HepG2 (cell line): Measurements from ENCODE around the gene COL9A3. TPM values are rescaled to one million over a fixed set of nuclear protein-coding genes. Genes with fewer than 3 reads are reported as not detected.

Experiments used
- ASH2L ChIP-seq: fragments of 300-600, 200-600 bp; sonication (generic); IDR thresholded peaks from 2 replicates; pipeline ENCODE4 v1.7.0; 2017; ENCODE audit warnings: low read depth, mild to moderate bottlenecking, moderate library complexity, mixed read lengths, low read length; ENCODE audit not compliant: insufficient read length
- FOSL2 ChIP-seq: sonication (generic); formaldehyde crosslinking; IDR thresholded peaks from 2 replicates; pipeline ENCODE4 v1.4.0; 2020; ENCODE audit warnings: missing genetic modification reagents
- FOXK2 ChIP-seq: fragments of 450-650 bp; IDR thresholded peaks from 2 replicates; pipeline ENCODE4 v1.6.1; 2016
- FOXO1 ChIP-seq: sonication (generic); formaldehyde crosslinking; IDR thresholded peaks from 2 replicates; pipeline ENCODE4 v1.4.0; 2020; ENCODE audit warnings: missing genetic modification reagents
- HOXA3 ChIP-seq: sonication (generic); formaldehyde crosslinking; IDR thresholded peaks from 2 replicates; pipeline ENCODE4 v1.5.0; 2020; ENCODE audit warnings: missing genetic modification reagents
- REST ChIP-seq, 2 experiments: IDR thresholded peaks; 2 replicates each; pipeline ENCODE4 v1.6.1; 2011 to 2012; ENCODE audit warnings: low read length in 2 of 2, borderline replicate concordance in 1 of 2, low read depth in 1 of 2, mild to moderate bottlenecking in 1 of 2, moderate library complexity in 1 of 2
- SIN3A ChIP-seq: IDR thresholded peaks from 2 replicates; pipeline ENCODE4 v1.6.1; 2011; ENCODE audit warnings: low read depth, mild to moderate bottlenecking, control low read depth, low read length, borderline replicate concordance
- SMC3 ChIP-seq: IDR thresholded peaks from 2 replicates; pipeline ENCODE4 v1.6.1; 2011; ENCODE audit warnings: low read length, improper control_type of control experiment
- SNAPC4 ChIP-seq: sonication (generic); formaldehyde crosslinking; IDR thresholded peaks from 2 replicates; pipeline ENCODE4 v1.4.0; 2020; ENCODE audit warnings: mild to moderate bottlenecking, missing genetic modification reagents
- TEAD3 ChIP-seq: optimal IDR thresholded peaks from 2 replicates; pipeline ENCODE3; 2016; ENCODE audit warnings: borderline replicate concordance
- ZFP90 ChIP-seq: sonication (generic); formaldehyde crosslinking; IDR thresholded peaks from 2 replicates; pipeline ENCODE4 v1.8.0; 2022; ENCODE audit warnings: missing genetic modification reagents, mild to moderate bottlenecking, inconsistent platforms, borderline replicate concordance
- ZNF260 ChIP-seq: sonication (generic); formaldehyde crosslinking; IDR thresholded peaks from 2 replicates; pipeline ENCODE4 v1.4.0; 2020; ENCODE audit warnings: missing genetic modification reagents, low read depth, mild to moderate bottlenecking, borderline replicate concordance
- ZNF264 ChIP-seq: sonication (generic); formaldehyde crosslinking; IDR thresholded peaks from 2 replicates; pipeline ENCODE4 v1.4.0; 2020; ENCODE audit warnings: missing genetic modification reagents
- ZNF563 ChIP-seq: sonication (generic); formaldehyde crosslinking; IDR thresholded peaks from 2 replicates; pipeline ENCODE4 v1.8.0; 2022; ENCODE audit warnings: mild to moderate bottlenecking, moderate library complexity, missing genetic modification reagents
- ZNF7 ChIP-seq: IDR thresholded peaks from 2 replicates; pipeline ENCODE4 v1.6.1; 2016; ENCODE audit warnings: missing biosample characterization, missing genetic modification reagents
- ZNF713 ChIP-seq: sonication (generic); formaldehyde crosslinking; IDR thresholded peaks from 2 replicates; pipeline ENCODE4 v1.4.0; 2020; ENCODE audit warnings: mild to moderate bottlenecking, missing genetic modification reagents
- ZNF768 ChIP-seq: sonication (generic); formaldehyde crosslinking; IDR thresholded peaks from 2 replicates; pipeline ENCODE4 v1.4.0; 2020; ENCODE audit warnings: missing genetic modification reagents
- polyA plus RNA-seq, 8 experiments: library from polyadenylated mRNA; depleted of rRNA in 3 of 8; stranded (reverse) in 7 of 8; unstranded in 1 of 8; fragments of >200 nt; fragmentation: Illumina TruSeq in 4 of 8; extraction: Trizol in 4 of 8; gene quantifications; 2 replicates each; pipeline versions ENCODE4 v1.2.1 to v1.2.3, GENCODE V29; 2011 to 2016; ENCODE audit warnings: low read depth in 4 of 8, missing spikeins in 1 of 8, mixed read lengths in 1 of 8; ENCODE audit not compliant: insufficient read depth in 1 of 8
- total RNA-seq, 5 experiments: library from RNA; depleted of rRNA; stranded (reverse); fragments of >200 nt; fragmentation: Illumina TruSeq; extraction: Trizol; gene quantifications; 2 replicates each; pipeline ENCODE4 v1.2.3, GENCODE V29; 2016; ENCODE audit warnings: low read depth in 1 of 5
- TF ChIP-seq, protein P1 (sequence below): sonication (generic); formaldehyde crosslinking; IDR thresholded peaks from 2 replicates; pipeline ENCODE4 v1.5.1; 2020; ENCODE audit warnings: mild to moderate bottlenecking, missing genetic modification reagents, moderate library complexity

Gene COL9A3
- total and polyA plus RNA-seq, 2 of the 13 experiments (the other 11 are each of a cell fraction or from before 2014, with no cell fraction given): 155 to 204 TPM

DNA sequence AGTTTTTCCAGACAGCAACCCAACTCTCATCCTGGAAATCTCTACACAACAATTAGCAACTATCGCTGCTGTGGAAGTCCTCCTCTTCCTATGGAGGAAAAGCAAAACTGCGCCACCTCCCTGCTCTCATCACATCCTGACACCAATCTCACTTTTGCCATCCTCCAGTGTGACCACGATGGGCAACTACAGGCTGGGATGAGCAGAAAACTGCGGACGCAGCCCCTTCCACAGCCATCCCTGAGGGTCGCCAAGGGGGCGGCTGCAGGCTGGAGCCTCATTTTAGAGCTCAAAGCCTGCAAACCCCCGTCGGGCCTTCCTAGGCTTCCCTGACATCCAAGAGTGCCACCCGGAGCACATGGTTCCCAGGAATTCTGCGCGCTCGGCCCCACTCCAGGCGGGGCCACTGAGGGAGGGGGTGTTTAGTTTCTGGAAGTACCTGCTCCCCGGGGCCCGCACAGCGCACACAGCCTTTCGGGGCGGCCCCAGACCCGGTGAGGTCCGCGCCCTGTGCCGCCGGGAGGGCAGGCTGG is 43.6 kb downstream of the COL9A3 start (continued):
- TF ChIP-seq ZNF768 (CRISPR knock-in tag): 0 out of 2 replicates have a peak, but pooled peaks have one; percentile 39
- no peak for TF ChIP-seq FOXK2
- TF ChIP-seq ZNF264 (CRISPR knock-in tag): 0 out of 2 replicates have a peak, but pooled peaks have one; percentile 20
- peak; percentile 42 for TF ChIP-seq ASH2L
- TF ChIP-seq REST (IDR thresholded peaks at IDR 0.05; ENCODE audit: borderline replicate concordance in 1 of 2, low read depth in 1 of 2, low read length in 2 of 2): no peak
- TF ChIP-seq ZFP90: 0 out of 2 replicates have a peak, but pooled peaks have one; percentile 45
- TF ChIP-seq ZNF7 (CRISPR knock-in tag): no peak
- peak; percentile 43 for TF ChIP-seq HOXA3 (CRISPR knock-in tag)
- TF ChIP-seq SMC3: no peak
- peak; percentile 10; the same call in 1 of the 2 replicates for TF ChIP-seq FOXO1
- TF ChIP-seq TEAD3: peak; percentile 51
- TF ChIP-seq FOSL2 (CRISPR knock-in tag): no peak
- no peak for TF ChIP-seq SNAPC4 (CRISPR knock-in tag)
- TF ChIP-seq SIN3A: peak; percentile 59; the same call in 1 of the 2 replicates
- TF ChIP-seq ZNF260 (CRISPR knock-in tag): no peak
- TF ChIP-seq, protein P1, sequence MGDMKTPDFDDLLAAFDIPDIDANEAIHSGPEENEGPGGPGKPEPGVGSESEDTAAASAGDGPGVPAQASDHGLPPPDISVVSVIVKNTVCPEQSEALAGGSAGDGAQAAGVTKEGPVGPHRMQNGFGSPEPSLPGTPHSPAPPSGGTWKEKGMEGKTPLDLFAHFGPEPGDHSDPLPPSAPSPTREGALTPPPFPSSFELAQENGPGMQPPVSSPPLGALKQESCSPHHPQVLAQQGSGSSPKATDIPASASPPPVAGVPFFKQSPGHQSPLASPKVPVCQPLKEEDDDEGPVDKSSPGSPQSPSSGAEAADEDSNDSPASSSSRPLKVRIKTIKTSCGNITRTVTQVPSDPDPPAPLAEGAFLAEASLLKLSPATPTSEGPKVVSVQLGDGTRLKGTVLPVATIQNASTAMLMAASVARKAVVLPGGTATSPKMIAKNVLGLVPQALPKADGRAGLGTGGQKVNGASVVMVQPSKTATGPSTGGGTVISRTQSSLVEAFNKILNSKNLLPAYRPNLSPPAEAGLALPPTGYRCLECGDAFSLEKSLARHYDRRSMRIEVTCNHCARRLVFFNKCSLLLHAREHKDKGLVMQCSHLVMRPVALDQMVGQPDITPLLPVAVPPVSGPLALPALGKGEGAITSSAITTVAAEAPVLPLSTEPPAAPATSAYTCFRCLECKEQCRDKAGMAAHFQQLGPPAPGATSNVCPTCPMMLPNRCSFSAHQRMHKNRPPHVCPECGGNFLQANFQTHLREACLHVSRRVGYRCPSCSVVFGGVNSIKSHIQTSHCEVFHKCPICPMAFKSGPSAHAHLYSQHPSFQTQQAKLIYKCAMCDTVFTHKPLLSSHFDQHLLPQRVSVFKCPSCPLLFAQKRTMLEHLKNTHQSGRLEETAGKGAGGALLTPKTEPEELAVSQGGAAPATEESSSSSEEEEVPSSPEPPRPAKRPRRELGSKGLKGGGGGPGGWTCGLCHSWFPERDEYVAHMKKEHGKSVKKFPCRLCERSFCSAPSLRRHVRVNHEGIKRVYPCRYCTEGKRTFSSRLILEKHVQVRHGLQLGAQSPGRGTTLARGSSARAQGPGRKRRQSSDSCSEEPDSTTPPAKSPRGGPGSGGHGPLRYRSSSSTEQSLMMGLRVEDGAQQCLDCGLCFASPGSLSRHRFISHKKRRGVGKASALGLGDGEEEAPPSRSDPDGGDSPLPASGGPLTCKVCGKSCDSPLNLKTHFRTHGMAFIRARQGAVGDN (CRISPR knock-in tag): peak; percentile 83
- peak; percentile 20 for TF ChIP-seq ZNF563 (CRISPR knock-in tag)
- TF ChIP-seq ZNF713 (CRISPR knock-in tag): no peak
